OCI-LY3 (cell line): Measurements from ENCODE around the gene BICDL2.

Experiments used
- CTCF ChIP-seq: fragments of 200-600, 300-600 bp; sonication (generic); IDR thresholded peaks from 2 replicates; pipeline ENCODE4 v1.5.1; 2014; ENCODE audit warnings: antibody characterized with exemption, low read length, low read depth
- EZH2phosphoT487 ChIP-seq: fragments of 200-600 bp; shearing (Covaris generic); IDR thresholded peaks from 2 replicates; pipeline ENCODE4 v1.6.1; 2018; ENCODE audit warnings: antibody characterized with exemption, mixed run types, low read depth

DNA sequence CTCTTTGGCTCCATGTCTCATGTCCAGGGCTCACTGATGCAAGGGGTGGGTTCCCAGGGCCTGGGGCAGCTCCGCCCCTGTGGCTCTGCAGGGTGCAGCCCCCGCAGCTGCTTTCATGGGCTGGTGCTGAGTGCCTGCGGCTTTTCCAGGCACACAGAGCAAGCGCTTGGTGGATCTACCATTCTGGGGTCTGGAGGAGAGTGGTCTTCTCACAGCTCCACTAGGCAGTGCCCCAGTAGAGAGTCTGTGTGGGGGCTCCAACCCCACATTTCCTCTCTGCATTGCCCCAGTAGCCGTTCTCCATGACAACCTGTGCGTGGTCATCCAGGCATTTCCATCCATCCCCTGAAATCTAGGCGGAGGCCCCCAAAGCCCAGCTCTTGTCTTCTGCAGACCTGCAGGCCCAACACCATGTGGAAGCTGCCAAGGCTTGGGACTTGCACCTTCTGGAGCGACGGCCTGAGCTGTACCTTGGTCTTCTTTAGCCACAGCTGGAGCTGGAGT is 33.9 kb upstream of the BICDL2 start:
- no peak for TF ChIP-seq CTCF
- no peak for TF ChIP-seq EZH2phosphoT487
